ENCODE measurements around the gene SPNS1.
"Not testable (repeated sequence)": the region's sequence is repeated elsewhere in the genome, so short reads cannot be mapped to it uniquely, and the experiment has no call there.

SPNS1 gene

GRCh38 chr16:28991687-28992086 lies 17.1 kb downstream of the SPNS1 start:
- DNase-seq (ENCODE audit: extremely low read depth, insufficient read length): no peak

DNA sequence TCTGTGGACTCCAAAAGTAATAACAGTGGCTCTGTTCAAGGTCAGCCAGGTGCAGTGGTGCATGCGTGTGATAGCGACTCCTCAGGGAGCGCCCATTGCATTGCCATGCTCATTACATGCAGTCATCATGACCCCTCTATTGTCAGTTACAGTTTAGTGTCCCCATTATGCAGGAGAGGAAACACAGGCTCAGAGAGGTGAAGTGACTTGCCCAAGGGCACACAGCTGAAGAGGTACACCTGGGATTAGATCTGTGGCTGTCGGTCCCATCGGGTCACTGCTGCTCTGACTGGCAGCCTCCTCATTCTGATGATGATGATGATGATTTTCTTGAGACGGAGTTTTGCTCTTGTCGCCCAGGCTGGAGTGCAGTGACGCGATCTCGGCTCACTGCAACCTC lies 17.9 kb downstream of the SPNS1 start:
- H3K36me3 ChIP-seq (ENCODE audit: control insufficient read depth, insufficient read depth, low read length): no peaks in the 10 kb centered on the region; the same call in 1 of the 2 replicates
- TF ChIP-seq CTCF (IDR thresholded peaks at IDR 0.05; ENCODE audit: insufficient read depth, low read length, poor library complexity, severe bottlenecking): no peak
- DNase-seq (ENCODE audit: extremely low read depth, insufficient read length): no peak

More at GRCh38 chr16:28991687-28992086, 17.1 kb downstream of the SPNS1 start:
- Histone ChIP-seq H3K27me3 (replicated peaks; ENCODE audit: control insufficient read depth, insufficient read depth, low read length) (no peaks in the 10 kb centered on the region), H3K4me3 (replicated peaks; ENCODE audit: low read depth, low read length) (no peak overlapping the region), H3K36me3 (ENCODE audit: control insufficient read depth, insufficient read depth, low read length) (no peaks in the 10 kb centered on the region; the same call in 1 of the 2 replicates)
- no peak for TF ChIP-seq CTCF (IDR thresholded peaks at IDR 0.05; ENCODE audit: insufficient read depth, low read length, poor library complexity, severe bottlenecking)

GRCh38 chr16:28998837-28999236 lies 24.3 kb downstream of the SPNS1 start:
- no peak for DNase-seq (ENCODE audit: extremely low read depth, insufficient read length)
- H3K4me3 ChIP-seq (replicated peaks; ENCODE audit: low read depth, low read length): no peak overlapping the region
- no peak for TF ChIP-seq CTCF (IDR thresholded peaks at IDR 0.05; ENCODE audit: insufficient read depth, low read length, poor library complexity, severe bottlenecking)
- no peaks in the 10 kb centered on the region for H3K27me3 ChIP-seq (replicated peaks; ENCODE audit: control insufficient read depth, insufficient read depth, low read length)
- no peaks in the 10 kb centered on the region for H3K36me3 ChIP-seq (ENCODE audit: control insufficient read depth, insufficient read depth, low read length)

More for the DNA sequence above, 17.9 kb downstream of the SPNS1 start:
- Histone ChIP-seq H3K27me3 (replicated peaks; ENCODE audit: control insufficient read depth, insufficient read depth, low read length) (no peaks in the 10 kb centered on the region), H3K4me3 (replicated peaks; ENCODE audit: low read depth, low read length) (no peak overlapping the region)

DNA sequence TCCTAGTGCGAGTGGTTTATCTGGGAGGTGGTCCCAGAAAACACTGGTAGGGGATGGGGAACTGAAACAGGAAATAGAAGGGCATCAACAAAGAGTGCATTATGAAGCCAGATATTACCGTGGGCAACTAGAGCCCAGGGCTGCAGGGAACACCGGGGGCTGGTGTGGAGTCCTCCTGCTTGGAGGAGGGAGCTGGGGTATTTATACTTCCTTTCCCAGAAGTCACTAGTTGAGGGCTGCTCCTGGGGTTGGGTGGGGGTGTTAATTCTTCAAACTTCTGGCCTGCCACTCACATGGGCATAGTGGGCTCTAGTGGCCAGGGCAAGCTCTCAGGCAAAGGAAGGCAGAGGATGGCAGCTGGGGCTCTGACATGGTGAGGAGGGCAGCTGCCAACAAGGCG lies 25.0 kb downstream of the SPNS1 start:
- H3K4me3 ChIP-seq (replicated peaks; ENCODE audit: low read depth, low read length): no peak overlapping the region
- no peaks in the 10 kb centered on the region for H3K36me3 ChIP-seq (ENCODE audit: control insufficient read depth, insufficient read depth, low read length)
- no peak for DNase-seq (ENCODE audit: extremely low read depth, insufficient read length)
- TF ChIP-seq CTCF (IDR thresholded peaks at IDR 0.05; ENCODE audit: insufficient read depth, low read length, poor library complexity, severe bottlenecking): no peak
- no peaks in the 10 kb centered on the region for H3K27me3 ChIP-seq (replicated peaks; ENCODE audit: control insufficient read depth, insufficient read depth, low read length)

DNA sequence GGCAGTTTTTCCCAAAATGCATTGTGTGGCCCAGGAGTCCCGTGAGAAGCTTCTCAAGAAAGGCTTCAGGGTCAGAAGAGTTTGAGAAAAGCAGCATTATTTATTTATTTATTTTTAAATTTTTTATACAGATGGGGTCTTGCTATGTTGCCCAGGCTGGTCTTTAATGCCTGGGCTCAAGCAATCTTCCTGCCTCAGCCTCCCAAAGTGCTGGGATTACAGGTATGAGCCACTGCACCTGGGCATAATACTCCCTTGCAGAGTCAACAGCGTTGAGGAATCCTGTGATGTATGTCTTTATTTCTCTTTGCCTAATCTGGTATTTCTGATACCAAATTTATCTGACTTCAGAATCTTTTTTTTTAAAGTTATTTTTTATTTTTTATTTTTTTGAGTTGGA lies 25.4 kb downstream of the SPNS1 start:
- DNase-seq (ENCODE audit: extremely low read depth, insufficient read length): no peak
- no peak for TF ChIP-seq CTCF (IDR thresholded peaks at IDR 0.05; ENCODE audit: insufficient read depth, low read length, poor library complexity, severe bottlenecking)
- Histone ChIP-seq H3K4me3 (replicated peaks; ENCODE audit: low read depth, low read length) (no peak overlapping the region), H3K36me3 (ENCODE audit: control insufficient read depth, insufficient read depth, low read length) (no peaks in the 10 kb centered on the region), H3K27me3 (replicated peaks; ENCODE audit: control insufficient read depth, insufficient read depth, low read length) (no peaks in the 10 kb centered on the region)

GRCh38 chr16:29004496-29005139 lies 30.0 kb downstream of the SPNS1 start:
- DNase-seq (ENCODE audit: extremely low read depth, insufficient read length); H3K27me3 ChIP-seq (replicated peaks; ENCODE audit: control insufficient read depth, insufficient read depth, low read length); H3K4me3 ChIP-seq (replicated peaks; ENCODE audit: low read depth, low read length); H3K36me3 ChIP-seq (ENCODE audit: control insufficient read depth, insufficient read depth, low read length): not testable (repeated sequence)
